Measurements from ENCODE around the gene NFIX.

Gene NFIX

DNA sequence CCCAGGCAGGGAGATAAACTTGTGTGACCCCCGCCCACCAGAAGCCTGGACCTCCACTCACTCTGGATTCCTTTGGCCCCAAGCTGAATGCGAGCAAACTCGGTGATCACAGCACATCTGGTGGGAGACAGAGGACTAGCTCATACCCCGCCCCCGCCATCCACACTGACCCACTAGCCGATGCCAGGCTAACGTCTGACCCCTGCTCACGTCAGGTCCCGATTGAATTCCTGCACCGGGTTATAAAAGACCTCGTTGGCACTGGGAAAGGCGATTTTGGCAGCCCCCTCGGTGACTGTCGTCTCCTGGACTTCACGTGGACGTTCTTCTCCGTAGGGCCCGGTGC, 120.6 kb downstream of the NFIX start:
- DNase-seq: no peak

DNA sequence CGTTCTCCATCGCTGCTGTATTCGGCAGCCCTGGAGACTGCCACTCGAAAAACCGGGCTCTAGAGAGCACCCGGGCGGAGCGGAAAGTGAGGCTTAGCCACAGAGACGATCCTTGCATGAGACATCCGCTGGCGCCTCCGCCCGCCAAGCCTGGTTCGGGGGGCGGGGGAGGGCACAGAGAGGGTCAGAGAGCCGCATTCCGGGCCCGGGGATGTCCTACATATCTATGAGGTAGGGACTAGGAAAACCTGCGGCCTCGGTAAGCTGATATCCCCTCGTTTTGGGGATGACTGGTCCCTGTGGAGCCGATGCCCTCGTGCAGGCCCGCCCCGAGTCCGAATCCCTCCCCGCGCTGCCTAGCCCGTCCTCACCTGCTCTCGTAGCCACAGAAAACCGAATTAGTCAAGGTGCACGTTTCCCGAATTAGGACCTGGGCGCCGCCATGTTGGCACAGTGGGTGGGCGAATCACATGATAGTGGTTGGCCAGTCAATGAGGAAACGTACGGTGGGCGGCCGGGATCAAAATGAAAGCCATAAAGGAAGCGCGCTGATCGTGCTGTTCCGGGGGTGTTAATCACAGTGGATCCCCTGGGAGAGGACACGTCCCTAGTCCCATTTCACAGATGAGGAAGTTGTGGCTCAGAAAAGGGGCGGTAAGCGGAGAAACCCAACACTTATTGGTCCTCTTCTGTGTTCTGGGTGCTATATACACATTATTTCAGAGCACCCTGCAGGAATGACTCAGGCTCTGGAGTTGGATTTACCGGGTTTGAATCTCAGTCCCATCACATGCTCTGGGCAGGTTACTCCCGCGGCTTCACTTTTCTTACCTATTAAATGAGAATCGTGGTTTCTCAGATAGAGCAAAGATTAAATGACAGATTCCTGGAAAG, 121.3 kb downstream of the NFIX start, which contains the start of gene TRMT1:
TSS of gene TRMT1 (minus strand) at position 459 of the 894 bp plus-strand sequence. CDS start at position 118, 341 bp downstream.
- peak; percentile 71 for DNase-seq

DNA sequence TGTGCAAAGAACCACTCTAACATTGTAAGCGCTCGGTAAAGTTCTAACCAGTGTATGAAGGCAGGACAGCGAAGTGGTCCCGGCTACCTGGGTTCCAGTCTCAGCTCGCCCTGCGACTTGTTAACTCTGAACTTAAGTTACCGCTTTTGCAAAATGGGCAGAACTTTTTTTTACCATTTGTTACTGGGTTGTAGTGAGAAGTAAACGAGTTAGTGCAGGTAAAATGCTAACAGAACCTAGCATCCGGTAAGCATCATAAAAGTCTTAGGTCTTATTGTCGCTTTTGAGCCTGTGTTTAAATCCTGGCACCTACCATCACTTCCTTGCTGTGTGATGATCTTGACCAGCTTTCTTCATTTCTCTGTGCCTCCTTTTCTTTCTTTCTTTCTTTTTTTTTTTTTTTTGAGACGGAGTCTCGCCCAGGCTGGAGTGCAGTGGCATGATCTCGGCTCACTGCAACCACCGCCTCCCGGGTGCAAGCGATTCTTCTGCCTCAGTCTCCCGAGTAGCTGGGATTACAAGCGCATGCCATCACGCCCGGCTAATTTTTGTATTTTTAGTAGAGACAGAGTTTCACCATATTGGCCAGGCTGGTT, 122.0 kb downstream of the NFIX start:
- no peak for DNase-seq

DNA sequence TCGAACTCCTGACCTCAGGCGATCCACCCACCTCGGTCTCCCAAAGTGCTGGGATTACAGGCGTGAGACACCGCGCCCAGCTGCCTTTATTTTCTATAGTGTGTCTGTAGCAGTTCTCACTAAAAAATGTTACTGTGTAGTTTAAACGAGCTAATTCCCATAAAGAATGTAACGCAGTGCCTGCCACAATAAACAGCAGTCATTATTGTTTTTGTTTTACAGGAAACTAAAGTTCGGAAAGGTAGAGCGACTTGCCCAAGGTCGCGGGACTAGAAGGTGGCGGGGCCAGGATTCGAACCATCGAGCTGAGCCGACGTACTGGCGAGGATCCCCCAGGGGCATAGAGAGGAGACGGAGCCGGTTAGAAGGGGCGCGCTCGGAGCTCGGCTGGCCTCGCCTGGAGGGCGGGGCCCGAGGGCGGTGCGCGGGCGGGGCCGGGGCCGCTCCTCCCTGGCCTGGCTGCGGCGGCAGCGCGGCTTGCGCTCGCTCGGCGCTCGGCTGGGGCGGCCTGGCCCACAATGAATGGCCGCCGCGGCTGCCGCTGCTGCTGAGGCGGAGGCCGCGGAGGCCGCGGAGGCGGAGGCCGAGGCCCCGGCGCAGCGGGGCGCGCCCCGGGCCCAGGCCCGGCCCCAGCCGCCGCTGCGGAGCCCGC, 122.6 kb downstream of the NFIX start, which contains the start of gene NACC1:
TSS of gene NACC1 (plus strand) at position 493 of the 652 bp plus-strand sequence. CDS start 16,944 bp downstream, outside the sequence.
- peak; percentile 72 for DNase-seq

DNA sequence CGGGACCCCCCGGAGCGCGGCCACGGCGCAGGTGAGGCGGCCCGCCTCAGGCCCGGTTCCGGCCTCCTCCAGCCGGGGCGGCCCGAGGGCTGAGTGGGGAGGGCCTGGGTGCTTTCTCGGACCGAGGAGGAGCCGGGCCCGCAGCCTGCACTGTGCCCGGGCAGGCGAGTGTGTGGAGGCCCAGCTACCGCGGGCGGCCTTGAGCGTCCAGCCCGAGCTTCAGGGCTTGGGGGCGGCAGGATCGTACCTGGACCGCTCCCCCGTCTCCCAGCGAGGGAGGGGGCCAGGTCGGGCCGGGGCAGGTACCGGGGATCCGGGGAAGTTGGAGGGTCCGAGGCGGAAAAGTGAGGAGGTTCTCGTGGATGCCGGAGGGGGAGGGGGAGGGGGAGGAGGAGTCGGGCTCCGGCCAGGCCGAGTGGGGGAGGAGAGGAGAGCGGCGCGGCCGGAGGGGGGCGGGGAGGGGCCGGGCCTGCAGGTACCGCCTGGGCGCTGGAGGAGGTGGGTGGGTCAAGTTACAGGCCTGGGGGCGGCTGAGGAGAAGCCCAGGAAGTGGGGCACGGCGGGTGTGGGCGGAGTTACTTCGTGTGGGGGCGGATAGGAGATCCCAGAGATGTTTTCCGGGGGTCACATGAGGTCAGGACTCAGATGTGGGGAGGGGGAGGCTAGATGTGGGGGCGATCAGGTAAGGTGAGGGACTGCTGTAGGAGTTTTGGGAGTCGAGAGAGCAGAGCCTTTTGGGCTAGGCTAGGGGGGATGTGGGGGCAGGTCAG, 123.3 kb downstream of the NFIX start:
- DNase-seq: peak; percentile 7

DNA sequence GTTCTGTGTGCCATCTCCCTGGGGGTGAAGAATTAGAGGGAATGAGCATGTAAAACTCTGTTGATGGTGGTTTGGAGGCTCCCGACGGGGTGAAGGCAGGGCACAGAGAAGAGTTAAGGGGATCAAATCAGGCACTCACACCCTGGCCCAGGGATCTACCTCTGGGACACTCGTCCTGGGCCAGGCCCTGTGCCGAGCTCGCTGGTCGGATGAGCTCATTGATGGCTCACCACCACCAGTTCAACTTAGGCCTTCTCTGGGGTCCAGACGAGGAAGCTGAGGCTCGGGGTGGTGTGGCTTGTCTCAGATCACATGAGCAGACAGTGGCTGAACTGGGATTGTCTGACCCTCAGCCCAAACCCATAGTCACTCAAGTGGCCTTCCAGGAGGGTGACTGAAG, 124.4 kb downstream of the NFIX start:
- DNase-seq: no peak

DNA sequence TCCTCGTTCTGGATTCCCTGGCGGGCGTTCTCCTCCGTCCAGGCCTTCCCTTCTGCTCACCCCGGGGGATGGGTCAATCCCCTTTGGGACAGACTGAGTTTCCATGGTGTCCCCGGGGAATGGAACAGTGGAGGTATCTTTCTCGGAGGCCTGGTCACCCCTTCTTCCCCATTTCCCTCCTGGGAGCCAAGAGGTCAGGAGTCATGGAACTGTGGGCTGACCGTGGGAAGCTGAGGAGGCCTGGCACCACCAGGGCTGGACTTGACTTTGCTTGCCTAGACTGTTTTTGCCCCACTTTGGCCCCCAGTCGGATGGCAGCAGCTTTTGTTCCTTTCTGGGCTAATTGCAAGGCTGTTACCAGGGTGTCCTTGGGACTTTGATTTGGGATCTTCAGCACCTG, 124.8 kb downstream of the NFIX start:
- DNase-seq: no peak

DNA sequence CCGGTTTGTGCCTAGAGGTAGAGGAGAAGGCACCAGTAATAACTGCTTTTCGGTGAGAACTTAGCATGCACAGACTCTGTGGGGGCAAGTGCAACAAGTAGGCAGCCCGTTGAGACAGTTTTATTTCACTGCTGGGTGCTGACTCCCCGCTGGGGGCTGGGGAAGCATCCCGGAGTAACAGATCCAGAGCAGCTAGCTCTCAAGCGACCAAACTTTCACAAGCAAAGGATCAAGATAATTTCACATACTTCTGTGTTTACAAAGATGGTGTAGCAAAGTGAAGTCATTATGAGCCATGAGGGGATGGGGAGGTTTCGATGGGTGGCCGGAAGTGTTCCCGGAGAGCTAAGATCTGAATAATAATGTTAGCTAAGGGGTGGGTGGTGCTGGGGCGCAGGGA, 125.5 kb downstream of the NFIX start:
- no peak for DNase-seq

DNA sequence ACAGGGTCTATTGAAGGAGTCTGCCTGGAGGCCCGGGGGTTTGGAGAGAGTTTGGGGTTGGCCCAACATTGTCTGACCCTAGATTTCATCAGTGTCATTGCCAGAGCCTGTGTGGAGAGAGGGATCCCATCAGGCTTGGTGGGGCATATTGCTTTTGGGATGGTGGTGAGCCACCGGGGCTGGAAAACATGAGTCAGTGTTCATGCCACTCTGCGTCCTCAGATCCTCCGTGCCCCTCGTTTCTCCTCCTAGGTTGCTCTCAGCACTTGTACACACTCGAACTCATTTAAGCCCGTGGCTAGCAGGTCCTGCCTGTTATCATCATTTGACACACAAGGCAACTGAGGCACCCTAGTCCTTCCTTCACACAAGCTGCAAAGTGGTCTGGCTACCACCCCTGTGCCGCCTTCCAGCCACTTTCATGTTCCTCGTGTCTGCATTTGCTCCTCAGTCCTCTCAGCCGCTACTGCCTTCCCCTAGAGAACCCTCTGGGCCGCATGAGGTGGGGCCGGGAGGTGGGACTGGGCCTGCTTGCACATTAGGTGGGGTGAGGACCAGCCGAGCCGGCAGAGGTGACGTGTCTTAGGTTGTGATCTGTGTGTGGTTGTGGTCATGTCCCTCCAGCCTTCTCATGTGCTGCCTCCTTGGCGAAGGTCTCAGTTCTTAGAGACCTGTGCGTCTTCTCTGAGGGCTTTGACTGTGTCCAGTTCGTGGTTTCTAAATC, 126.4 kb downstream of the NFIX start:
- DNase-seq: no peak

DNA sequence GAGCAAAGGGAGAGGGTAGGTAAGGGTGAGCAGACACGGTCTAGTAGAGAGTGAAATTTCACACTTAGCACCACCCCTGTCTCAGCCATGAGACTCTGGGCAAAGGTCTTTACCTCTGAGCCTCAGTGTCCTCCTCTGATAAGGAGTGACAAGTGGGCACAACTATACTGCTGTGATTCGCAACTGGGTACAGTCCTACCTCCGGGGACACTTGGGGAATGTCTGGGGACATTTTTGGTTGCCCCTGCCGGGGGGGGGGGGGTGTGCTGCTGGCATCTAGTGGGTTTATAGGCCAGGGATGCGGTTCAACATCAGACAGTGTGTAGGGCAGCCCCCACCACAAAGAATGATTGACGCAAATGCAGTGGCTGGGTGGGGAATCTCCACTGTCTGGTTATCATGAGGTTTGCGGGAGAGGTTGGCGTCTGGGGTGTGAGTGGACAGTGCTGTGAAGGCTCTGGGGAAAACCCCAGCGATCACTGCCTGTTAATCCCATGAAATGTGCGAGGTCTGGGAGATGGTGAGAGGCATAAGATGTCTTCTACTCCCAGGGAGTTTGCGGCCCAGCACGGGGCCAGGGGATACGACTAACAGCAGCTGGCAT, 127.1 kb downstream of the NFIX start:
- no peak for DNase-seq

DNA sequence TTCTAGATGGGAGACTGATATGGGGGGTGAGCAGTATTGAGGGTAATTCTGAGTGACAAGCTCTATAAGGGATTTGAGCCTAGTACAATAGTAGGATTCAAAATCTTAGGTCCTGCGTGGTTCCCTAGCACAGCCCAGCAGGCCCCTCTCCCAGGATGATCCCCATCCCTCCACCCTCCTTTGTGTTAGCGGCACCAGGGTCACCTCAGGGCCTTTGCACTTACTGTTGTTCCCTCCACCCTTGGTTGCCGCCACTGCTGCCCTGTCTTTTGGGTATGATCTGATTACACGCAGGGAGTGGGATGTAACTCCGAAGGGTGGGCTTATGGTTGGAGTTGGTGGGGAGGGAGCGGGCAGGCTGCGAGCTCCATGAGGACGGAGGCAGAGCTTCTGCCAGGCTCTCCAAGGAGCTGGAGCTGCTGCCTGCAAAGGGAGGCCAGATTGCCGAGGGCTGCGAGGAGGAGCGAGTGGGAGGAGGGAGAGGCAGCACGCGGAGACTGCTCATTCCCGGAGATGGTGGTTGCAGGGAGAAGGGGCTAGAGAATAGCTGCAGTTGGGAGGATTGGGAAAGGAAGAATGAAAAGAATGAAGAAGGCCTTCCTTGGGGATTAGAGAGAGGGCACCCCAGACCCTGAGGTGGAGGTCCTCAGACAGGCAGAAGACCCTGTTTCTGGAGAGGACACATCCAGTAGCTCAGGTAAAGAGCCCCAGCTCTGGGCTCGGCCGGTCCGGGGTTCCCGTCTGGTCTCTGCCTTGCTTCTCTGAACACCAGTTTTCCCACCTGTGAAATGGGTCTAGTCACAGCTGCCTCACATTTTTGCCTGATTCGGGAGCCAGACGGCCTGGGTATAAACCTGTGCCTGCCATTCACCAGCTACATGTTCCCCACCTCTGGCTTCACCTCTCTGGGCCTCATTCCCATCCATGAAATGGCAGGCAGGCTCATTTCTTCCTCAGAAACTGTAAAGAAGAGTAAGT, 128.0 kb downstream of the NFIX start:
- no peak for DNase-seq

DNA sequence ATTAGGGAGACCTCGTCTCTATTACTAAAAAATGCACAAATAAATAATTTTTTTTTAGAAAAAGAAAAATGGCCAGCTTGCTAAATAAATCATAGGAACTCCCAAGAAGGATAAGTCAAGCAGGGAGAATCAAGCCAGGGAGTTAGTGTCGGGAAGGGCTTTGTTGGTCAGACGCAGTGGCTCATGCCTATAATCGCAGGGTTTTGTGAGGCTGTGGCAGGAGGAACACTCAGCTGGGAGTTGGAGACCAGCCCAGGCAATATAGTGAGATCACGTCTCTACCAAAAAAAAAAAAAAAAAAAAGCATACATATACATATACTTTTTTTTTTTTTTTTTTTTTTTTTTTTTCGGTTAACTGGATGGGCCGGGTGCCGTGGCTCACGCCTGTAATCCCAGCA, 131.8 kb downstream of the NFIX start:
- DNase-seq: no peak

DNA sequence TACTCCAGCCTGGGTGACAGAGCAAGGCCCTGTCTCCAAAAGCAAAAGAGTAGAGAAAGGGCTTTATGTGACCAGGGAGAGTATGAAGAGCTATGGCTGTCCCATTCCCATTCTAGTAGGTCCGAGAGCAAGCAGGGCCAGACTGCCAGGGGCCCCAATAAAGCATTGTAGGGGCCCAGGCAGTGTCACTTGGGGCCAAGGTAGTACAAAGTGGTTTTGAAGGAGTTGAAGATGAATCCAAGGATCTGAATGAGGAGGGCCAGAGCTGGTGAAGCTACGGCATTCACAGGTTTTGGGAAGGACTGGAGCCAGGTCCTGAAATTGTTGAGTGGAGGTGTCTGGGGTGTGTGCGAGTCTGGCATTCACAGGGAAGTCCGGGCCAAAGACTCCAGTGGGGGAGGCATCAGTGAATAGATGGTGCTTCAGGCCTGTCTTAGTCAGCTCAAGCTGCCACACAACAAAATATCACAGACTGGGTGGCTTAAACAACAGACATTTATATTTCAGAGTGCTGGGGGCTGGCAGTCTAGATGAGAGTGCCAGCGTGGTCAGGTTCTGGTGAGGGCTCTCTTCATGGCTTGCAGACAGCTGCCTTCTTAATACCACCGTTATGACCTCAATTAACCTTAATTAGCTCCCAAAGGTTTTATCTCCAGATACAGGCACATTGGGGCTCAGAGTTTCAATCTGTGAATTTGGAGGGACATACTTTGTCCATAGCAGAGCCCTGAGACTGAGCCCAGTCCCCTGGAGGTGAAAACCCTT, 132.7 kb downstream of the NFIX start:
- DNase-seq: no peak

DNA sequence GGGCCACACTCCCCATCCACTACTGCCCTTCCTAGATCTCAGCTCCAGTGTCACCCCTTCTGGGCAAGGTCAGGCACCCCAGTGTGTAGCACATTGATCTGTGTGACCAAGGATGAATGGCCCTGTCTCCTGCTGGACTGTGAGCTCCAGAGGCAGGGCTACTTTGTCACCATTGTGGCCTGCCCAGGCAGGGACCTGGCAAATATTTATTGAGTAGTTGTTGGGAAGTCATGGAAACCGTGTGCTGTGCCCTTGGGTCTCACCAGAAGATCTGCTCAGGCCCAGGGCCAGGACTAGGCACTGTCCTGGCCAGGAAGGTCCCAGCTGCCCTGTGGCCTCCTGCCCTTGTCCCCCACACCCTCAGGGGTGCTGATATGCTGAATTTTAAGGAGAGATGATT, 133.3 kb downstream of the NFIX start:
- DNase-seq: no peak

DNA sequence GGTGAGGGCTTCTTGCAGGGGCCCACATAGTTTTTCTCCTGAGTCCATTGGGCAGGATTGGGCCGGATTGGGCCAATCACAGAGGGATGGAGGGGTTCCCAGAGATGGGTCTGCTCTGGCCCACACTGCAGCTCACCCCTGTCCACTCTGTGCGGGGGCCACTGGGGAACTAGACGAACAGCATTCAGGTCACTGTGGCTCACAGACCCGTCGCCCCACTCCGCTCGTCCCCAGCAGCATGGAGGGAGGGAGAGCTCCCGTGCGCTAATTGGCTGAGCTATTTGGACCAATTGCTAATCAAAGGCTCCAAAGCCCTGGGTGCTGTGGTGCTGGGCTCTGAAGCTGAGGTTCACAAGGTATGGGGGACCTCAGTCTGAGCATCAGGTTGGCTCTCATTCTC, 134.1 kb downstream of the NFIX start:
- DNase-seq: no peak

DNA sequence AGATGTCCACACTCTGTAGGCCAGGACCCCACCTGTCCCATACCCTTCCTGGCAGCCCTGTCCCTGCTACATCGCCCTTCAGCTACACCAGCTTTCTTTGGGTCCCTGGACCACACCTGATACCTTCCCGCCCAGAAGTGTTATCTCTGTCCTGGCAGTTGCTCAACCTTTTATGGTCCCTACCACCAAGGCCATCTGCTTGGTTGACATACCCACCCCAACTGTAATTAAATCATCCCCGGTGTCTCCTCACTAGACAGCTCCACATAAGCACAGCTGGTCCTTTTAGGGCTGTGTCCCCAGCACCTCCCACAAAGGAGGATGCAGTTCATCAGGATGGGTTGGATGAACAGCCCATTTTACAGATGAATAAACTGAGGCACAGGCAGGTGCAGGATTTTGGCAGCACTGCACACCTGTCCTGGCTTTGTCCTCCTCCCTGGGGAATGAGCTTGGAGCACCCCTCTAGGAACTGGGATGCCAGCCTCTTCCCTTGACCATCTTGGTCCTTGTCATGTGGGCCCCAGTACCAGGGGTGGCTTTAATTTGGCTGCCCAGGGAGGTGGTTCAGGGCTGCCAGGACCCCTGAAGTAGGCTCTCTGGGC, 135.7 kb downstream of the NFIX start:
- DNase-seq: no peak

DNA sequence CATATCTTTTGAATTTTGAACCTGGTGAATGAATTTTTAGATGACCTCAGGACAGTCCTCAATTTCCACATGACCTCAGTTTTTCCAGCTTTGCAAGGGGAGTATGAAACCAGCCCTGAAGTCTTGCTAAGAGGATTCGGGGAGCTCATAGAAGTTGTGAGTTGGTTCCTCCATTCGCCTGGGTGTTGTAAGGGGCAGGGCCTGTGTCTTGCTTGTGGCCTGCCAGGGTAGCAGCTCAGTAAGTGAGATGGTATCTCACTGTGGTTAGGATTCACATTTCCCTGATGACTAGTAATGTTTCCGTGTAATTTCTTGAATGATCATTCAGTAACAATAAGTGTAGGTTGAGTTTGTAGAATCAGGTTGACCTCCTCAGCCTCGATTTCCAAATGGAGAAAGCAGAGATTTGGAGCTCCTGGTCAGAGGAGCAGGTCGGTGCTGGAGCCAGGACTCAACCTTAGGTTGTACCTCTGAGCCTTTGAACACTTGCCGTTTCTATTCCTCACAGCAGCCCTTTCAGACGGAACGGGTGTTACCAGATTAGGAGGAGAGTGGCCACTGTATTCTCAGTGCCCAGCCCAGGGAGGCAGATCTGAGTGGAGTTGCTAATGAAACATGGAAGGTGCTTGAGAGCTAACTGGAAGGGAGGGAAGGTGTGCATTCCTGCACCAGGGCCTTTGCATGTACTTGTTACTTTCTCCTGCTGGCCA, 137.4 kb downstream of the NFIX start:
- no peak for DNase-seq

DNA sequence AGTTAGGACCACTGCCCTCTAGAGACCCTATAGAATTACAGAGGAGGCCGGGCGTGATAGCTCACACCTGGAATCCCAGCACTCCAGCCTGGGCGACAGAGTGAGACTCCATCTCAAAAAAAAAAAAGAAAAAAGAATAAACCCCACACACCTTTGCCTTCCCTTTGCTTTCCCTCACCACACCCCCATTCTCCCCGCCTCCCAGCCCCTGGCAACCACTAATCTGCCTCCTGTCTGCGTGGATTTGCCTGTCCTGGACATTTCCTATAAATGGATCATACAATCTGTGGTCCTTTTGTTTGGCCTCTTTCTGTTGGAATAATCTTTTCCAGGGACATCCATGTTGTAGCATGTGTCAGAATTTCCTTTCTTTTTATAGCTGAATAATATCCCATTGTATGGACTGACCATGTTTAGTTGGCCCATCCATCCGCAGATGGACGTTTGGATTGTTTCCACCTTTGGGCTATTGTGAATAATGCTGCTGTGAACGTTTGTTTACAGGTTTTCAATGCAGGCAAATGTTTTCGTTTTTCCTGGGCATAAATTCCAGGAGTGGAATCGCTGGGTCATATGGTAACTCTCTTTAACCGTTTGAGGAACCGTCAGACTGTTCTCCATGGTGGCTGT, 138.1 kb downstream of the NFIX start:
- no peak for DNase-seq
